Esophagus muscularis mucosa (tissue), 4 donors: ENCODE results near the gene ZBP1. TPM values are rescaled to one million over a fixed set of nuclear protein-coding genes. Genes with fewer than 3 reads are reported as not detected.

Experiments used
- DNase-seq: peaks from one replicate; pipeline ENCODE4 v3.0.0-alpha.2; 2017; ENCODE audit errors: extremely low spot score
- H3K27ac ChIP-seq, 4 donors: fragments of 200-600 bp; sonication (generic); replicated peaks in 1 of 4; 1 replicate in 3 of 4; 2 replicates in 1 of 4; pipeline ENCODE4 v1.5.1; 2016 to 2019; ENCODE audit warnings: mild to moderate bottlenecking in 1 of 4
- H3K27me3 ChIP-seq, 4 donors: fragments of 200-600 bp; sonication (generic); one replicate each; pipeline versions ENCODE4 v1.5.1 to v1.6.0; 2016 to 2019
- H3K36me3 ChIP-seq, 4 donors: fragments of 200-600 bp; sonication (generic); one replicate each; pipeline ENCODE4 v1.5.1; 2016 to 2019
- H3K4me1 ChIP-seq, 4 donors: fragments of 200-600 bp; sonication (generic); one replicate each; pipeline ENCODE4 v1.5.1; 2016 to 2019
- H3K4me3 ChIP-seq, 4 donors: fragments of 200-600 bp; sonication (generic); 1 replicate in 2 of 4; 2 replicates in 2 of 4; pipeline ENCODE4 v1.5.1; 2016 to 2019; ENCODE audit warnings: mild to moderate bottlenecking in 4 of 4, moderate library complexity in 1 of 4
- H3K9me3 ChIP-seq, 4 donors: fragments of 200-600 bp; sonication (generic); 1 replicate in 3 of 4; 2 replicates in 1 of 4; pipeline ENCODE4 v1.5.1; 2016 to 2019
- CTCF ChIP-seq, 3 experiments: fragments of 200-600 bp in 2 of 3; fragments of 450-650 bp in 1 of 3; sonication (generic) in 2 of 3; IDR thresholded peaks; one replicate each; pipeline ENCODE4 v1.5.1; 2017 to 2019; ENCODE audit warnings: antibody characterized with exemption in 3 of 3, mild to moderate bottlenecking in 2 of 3, moderate library complexity in 1 of 3
- EP300 ChIP-seq: sonication (generic); formaldehyde crosslinking; IDR thresholded peaks from one replicate; pipeline ENCODE4 v1.6.1; 2017; ENCODE audit warnings: antibody characterized with exemption
- POLR2A ChIP-seq: fragments of 450-650 bp; IDR thresholded peaks from one replicate; pipeline ENCODE4 v1.6.1; 2017; ENCODE audit warnings: antibody characterized with exemption, moderate library complexity, mild to moderate bottlenecking, low read depth
- POLR2AphosphoS5 ChIP-seq, 2 donors: sonication (generic); formaldehyde crosslinking; IDR thresholded peaks; one replicate each; pipeline ENCODE4 v1.6.1; 2017; ENCODE audit warnings: antibody characterized with exemption in 2 of 2
- WGBS: methylation state at CpG from one replicate; pipeline ENCODE4 v1.1.5; 2018; 5-methylcytosine and 5-hydroxymethylcytosine counted together
- intact Hi-C: fragments of 100-400 bp; cut with DNase I; formaldehyde crosslinking; loops from one replicate; pipeline ENCODE4 v1.15.1; 2023
- total RNA-seq, 4 donors: library from RNA; depleted of rRNA; stranded (reverse); fragments of >200 nt; gene quantifications; one replicate each; pipeline versions ENCODE4 v1.1.0 to v1.2.1, GENCODE V29; 2016

The ZBP1 gene
- total RNA-seq, 4 donors from 2014 or later: 0.33 to 0.75 TPM; not detected in 2

GRCh38 chr20:57613481-57613921 lies 6.7 kb downstream of the ZBP1 start:
- peaks cover 0 to 2% (median under 1%) of the 10 kb centered on the region in 4 donors for H3K4me1 ChIP-seq
- TF ChIP-seq CTCF (IDR thresholded peaks at IDR 0.05) (no peak), POLR2A (no peak), POLR2AphosphoS5 (IDR thresholded peaks at IDR 0.05) (no peak), EP300 (no peak)
- H3K4me3 ChIP-seq: no peak overlapping the region
- H3K36me3 ChIP-seq: no peaks in the 10 kb centered on the region
- H3K27ac ChIP-seq: no peak overlapping the region
- intact Hi-C loops: no loop called here
- WGBS: 92% methylated on average over 11 of the region's 12 CpGs
- H3K27me3 ChIP-seq: peaks cover 0 to 47% (median 0%) of the 10 kb centered on the region in 4 donors
- no peak for DNase-seq
- H3K9me3 ChIP-seq: no peaks in the 10 kb centered on the region

DNA sequence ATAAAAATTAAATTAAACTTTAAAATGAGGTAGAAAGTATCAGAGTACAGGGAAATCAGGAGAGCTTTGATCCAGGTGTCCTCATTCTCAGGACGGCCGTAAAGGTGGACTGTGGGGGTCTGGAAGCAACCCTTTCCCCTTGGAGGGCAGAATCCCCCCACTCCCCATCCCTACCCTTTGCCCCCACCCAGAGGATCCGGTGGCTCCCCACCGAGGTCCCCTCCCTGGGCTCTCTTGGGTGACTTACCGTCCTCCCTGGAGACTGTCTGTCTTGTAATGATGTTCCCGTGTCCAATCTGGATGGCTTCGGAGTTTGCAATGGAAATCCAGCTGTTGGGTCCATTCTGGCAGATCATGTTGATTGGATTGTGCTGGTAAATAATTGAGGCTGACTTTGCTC lies 7.3 kb downstream of the ZBP1 start:
- intact Hi-C loops: no loop called here
- no peak overlapping the region for H3K27ac ChIP-seq
- no peaks in the 10 kb centered on the region for H3K4me1 ChIP-seq
- no peaks in the 10 kb centered on the region for H3K9me3 ChIP-seq
- H3K27me3 ChIP-seq: peaks cover 0 to 53% (median 0%) of the 10 kb centered on the region in 4 donors
- DNase-seq: no peak
- WGBS: 93% methylated on average over 7 of the region's 7 CpGs
- TF ChIP-seq POLR2AphosphoS5 (IDR thresholded peaks at IDR 0.05): no peak
- TF ChIP-seq CTCF (IDR thresholded peaks at IDR 0.05): no peak
- TF ChIP-seq EP300: no peak
- TF ChIP-seq POLR2A: no peak
- H3K36me3 ChIP-seq: no peaks in the 10 kb centered on the region
- no peak overlapping the region for H3K4me3 ChIP-seq

DNA sequence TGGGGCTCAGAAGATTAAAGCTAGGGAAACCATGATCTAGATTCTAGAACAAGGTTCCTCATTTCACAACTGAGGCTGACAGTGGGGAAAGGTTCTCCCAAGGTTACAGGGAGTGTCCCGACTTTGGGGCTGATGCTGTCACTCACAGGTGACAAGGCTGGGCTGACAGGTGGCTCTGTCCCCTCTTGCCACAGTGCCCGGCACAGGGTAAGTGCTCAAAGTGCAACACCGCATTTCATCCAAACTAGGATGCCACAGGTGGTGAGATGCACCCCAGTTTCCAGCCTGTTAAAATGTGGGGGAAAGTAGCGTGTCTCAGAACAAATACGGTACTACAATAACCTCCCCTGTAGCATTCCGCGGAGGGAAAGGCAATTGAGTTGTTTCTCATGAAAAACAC lies 7.8 kb downstream of the ZBP1 start:
- TF ChIP-seq POLR2A: no peak
- no peak for TF ChIP-seq CTCF (IDR thresholded peaks at IDR 0.05)
- TF ChIP-seq EP300: no peak
- no peak for TF ChIP-seq POLR2AphosphoS5 (IDR thresholded peaks at IDR 0.05)
- WGBS: 79% methylated on average over 7 of the region's 7 CpGs
- H3K36me3 ChIP-seq: no peaks in the 10 kb centered on the region
- H3K27ac ChIP-seq: no peak overlapping the region
- H3K4me1 ChIP-seq: no peaks in the 10 kb centered on the region
- H3K9me3 ChIP-seq: no peaks in the 10 kb centered on the region
- intact Hi-C loops: no loop called here
- no peak overlapping the region for H3K4me3 ChIP-seq
- peaks cover 0 to 55% (median 0%) of the 10 kb centered on the region in 4 donors for H3K27me3 ChIP-seq
- DNase-seq: no peak

DNA sequence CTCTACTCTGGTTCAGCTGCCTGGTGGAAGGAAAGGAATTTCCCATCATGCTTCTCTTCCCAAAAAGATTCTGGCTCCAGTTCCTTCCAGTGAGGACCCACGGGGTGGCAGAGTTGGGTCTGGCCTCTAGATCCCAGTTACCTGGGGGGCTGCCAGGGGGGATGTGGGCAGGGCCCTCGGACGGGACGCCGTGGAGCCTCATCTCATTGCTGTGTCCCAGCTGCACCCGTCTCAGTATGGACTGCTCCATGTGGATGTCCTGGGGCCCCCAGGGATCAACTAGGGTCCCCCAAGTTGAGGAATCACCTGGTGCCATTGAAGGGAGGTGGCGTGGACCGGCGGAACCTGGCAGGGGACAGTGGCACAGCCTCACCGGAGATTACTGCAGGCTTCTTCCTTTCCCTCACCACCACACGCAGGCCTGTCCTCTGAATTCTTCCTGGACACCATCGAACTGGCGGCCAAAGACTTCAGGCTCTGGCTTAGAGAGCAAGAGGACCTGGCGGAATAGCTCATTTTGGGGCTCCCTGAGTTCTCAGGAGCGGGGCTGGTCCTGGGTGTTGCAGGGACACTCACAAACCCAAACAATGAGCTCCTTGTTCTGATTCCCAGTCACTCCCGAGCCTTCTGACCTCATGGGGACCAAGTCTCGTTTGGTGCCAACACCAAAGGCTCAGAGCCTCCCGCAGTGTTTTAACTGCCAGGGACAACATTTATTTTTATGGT lies 8.5 kb downstream of the ZBP1 start:
- DNase-seq: no peak
- Histone ChIP-seq H3K9me3 (no peaks in the 10 kb centered on the region), H3K4me3 (no peak overlapping the region), H3K27ac (no peak overlapping the region), H3K4me1 (no peaks in the 10 kb centered on the region), H3K27me3 (peaks cover 0 to 49% (median 0%) of the 10 kb centered on the region in 4 donors), H3K36me3 (no peaks in the 10 kb centered on the region)
- no peak for TF ChIP-seq CTCF (IDR thresholded peaks at IDR 0.05)
- no peak for TF ChIP-seq POLR2A
- TF ChIP-seq EP300: no peak
- TF ChIP-seq POLR2AphosphoS5 (IDR thresholded peaks at IDR 0.05): no peak
- WGBS: 81% methylated on average over 14 of the region's 18 CpGs
- intact Hi-C loops: no loop called here
